Measurements from ENCODE around the gene SCN4A. TPM values are rescaled to one million over a fixed set of nuclear protein-coding genes. Genes with fewer than 3 reads are reported as not detected.

SCN4A gene
- total RNA-seq, 1 donor from 2014 or later = 0.43 TPM

DNA sequence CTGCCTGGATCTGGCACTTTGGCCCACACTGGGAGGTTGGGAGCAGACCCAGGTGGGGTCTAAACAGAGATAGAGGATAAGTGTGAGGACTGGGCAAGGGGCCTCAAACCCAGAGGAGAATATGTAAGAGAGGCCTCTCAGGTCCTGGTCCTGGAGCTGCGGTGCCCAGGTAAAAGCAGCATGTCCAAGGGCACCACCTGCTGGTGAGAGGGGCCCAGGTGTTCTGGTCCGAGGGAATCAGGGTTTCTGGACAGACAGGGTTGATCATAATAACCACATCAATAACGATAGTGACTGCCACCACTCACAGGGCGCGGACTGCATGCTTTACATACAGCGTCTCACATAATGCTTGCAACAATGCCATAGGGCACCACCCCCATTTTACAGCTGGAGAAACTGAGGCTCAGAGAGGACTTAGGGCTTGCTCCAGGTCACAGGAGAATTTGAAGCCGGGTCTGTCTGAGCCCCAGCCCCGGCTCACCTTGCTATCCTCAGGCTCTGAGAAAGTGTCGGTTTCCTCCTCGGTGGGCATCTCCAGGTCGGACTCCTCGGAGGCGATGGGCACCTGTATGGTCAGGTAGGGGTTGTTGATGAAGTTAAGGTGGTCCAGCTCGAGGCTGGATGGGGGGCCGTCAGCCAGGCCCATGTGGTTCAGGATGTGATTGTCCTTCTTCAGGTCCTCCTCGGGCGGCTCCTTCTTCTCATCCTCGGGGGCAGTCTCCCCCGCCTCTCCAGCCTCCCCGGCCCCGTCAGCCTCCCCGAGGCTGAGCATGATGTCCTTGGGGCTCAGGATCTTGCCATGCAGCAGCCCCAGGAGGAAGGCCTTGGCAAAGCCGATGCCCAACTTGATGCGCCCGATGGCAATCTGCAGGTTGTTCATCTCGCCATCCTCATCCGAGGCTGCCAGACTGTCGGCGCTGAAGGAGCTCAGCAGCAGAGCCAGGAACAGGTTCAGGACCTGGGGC is 21.5 kb downstream of the SCN4A start:
- no peaks in the 10 kb centered on the region for H3K79me2 ChIP-seq (ENCODE audit: insufficient read depth, low read length)
- no peaks in the 10 kb centered on the region for H3K36me3 ChIP-seq (ENCODE audit: insufficient read depth, low read length)
- Mint-ChIP-seq H3K9me3 (ENCODE audit: unreplicated experiment) (no peaks in the 10 kb centered on the region), H3K4me1 (ENCODE audit: low read depth, unreplicated experiment) (peaks cover 2% of the 10 kb centered on the region), H3K36me3 (ENCODE audit: low read depth, unreplicated experiment) (no peaks in the 10 kb centered on the region), H3K27me3 (ENCODE audit: low read depth, unreplicated experiment) (peaks cover 29% of the 10 kb centered on the region), H3K27ac (ENCODE audit: unreplicated experiment) (no peak overlapping the region), H3K4me3 (ENCODE audit: unreplicated experiment) (no peak overlapping the region)
- H3K27ac ChIP-seq (ENCODE audit: low read depth, low read length) = no peak overlapping the region
- H2AFZ ChIP-seq (ENCODE audit: low read depth, low read length) = no peak overlapping the region
- H4K20me1 ChIP-seq (ENCODE audit: insufficient read depth, low read length) = no peaks in the 10 kb centered on the region
- no peaks in the 10 kb centered on the region for H3K9me3 ChIP-seq (ENCODE audit: insufficient read depth, low read depth, low read length)
- H3K27me3 ChIP-seq (ENCODE audit: insufficient read depth, low read length) = peaks cover 3% of the 10 kb centered on the region
- no peak overlapping the region for H3K9ac ChIP-seq (ENCODE audit: low read length)
- TF ChIP-seq, protein P1, sequence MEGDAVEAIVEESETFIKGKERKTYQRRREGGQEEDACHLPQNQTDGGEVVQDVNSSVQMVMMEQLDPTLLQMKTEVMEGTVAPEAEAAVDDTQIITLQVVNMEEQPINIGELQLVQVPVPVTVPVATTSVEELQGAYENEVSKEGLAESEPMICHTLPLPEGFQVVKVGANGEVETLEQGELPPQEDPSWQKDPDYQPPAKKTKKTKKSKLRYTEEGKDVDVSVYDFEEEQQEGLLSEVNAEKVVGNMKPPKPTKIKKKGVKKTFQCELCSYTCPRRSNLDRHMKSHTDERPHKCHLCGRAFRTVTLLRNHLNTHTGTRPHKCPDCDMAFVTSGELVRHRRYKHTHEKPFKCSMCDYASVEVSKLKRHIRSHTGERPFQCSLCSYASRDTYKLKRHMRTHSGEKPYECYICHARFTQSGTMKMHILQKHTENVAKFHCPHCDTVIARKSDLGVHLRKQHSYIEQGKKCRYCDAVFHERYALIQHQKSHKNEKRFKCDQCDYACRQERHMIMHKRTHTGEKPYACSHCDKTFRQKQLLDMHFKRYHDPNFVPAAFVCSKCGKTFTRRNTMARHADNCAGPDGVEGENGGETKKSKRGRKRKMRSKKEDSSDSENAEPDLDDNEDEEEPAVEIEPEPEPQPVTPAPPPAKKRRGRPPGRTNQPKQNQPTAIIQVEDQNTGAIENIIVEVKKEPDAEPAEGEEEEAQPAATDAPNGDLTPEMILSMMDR (IDR thresholded peaks at IDR 0.05; ENCODE audit: insufficient read depth, low read depth, low read length) = peak; percentile 7
- no peak for TF ChIP-seq EZH2 (IDR thresholded peaks at IDR 0.05; ENCODE audit: insufficient read depth, low read length)
- FAIRE-seq = no peak
- H3K4me2 ChIP-seq (ENCODE audit: low read length) = no peak overlapping the region
- DNase-seq (ENCODE audit: low read depth) = no peak
- no peaks in the 10 kb centered on the region for H3K4me1 ChIP-seq (ENCODE audit: insufficient read depth, low read length)
- no peak overlapping the region for H3K4me3 ChIP-seq (ENCODE audit: insufficient read depth, low read depth, low read length)

GRCh38 chr17:63949576-63950250 is 23.0 kb downstream of the SCN4A start:
- DNase-seq (ENCODE audit: low read depth) = no peak
- H3K27ac ChIP-seq (ENCODE audit: low read depth, low read length) = no peak overlapping the region
- FAIRE-seq = no peak
- H3K9ac ChIP-seq (ENCODE audit: low read length) = no peak overlapping the region
- Mint-ChIP-seq H3K27ac (ENCODE audit: unreplicated experiment) (no peak overlapping the region), H3K4me1 (ENCODE audit: low read depth, unreplicated experiment) (no peaks in the 10 kb centered on the region), H3K9me3 (ENCODE audit: unreplicated experiment) (no peaks in the 10 kb centered on the region), H3K27me3 (ENCODE audit: low read depth, unreplicated experiment) (peaks cover 29% of the 10 kb centered on the region), H3K4me3 (ENCODE audit: unreplicated experiment) (no peak overlapping the region), H3K36me3 (ENCODE audit: low read depth, unreplicated experiment) (no peaks in the 10 kb centered on the region)
- H2AFZ ChIP-seq (ENCODE audit: low read depth, low read length) = no peak overlapping the region
- H4K20me1 ChIP-seq (ENCODE audit: insufficient read depth, low read length) = no peaks in the 10 kb centered on the region
- H3K27me3 ChIP-seq (ENCODE audit: insufficient read depth, low read length) = peaks cover 3% of the 10 kb centered on the region
- no peaks in the 10 kb centered on the region for H3K9me3 ChIP-seq (ENCODE audit: insufficient read depth, low read depth, low read length)
- H3K36me3 ChIP-seq (ENCODE audit: insufficient read depth, low read length) = no peaks in the 10 kb centered on the region
- no peaks in the 10 kb centered on the region for H3K4me1 ChIP-seq (ENCODE audit: insufficient read depth, low read length)
- H3K4me2 ChIP-seq (ENCODE audit: low read length) = no peak overlapping the region
- TF ChIP-seq, protein P1 (IDR thresholded peaks at IDR 0.05; ENCODE audit: insufficient read depth, low read depth, low read length) = no peak
- TF ChIP-seq EZH2 (IDR thresholded peaks at IDR 0.05; ENCODE audit: insufficient read depth, low read length) = no peak
- no peaks in the 10 kb centered on the region for H3K79me2 ChIP-seq (ENCODE audit: insufficient read depth, low read length)
- H3K4me3 ChIP-seq (ENCODE audit: insufficient read depth, low read depth, low read length) = no peak overlapping the region

Measured in astrocyte (in vitro differentiated cells and primary cell).